Naive thymus-derived CD8-positive, alpha-beta T cell (primary cell): ENCODE measurements around the gene IL20RB. TPM values are rescaled to one million over a fixed set of nuclear protein-coding genes. Genes with fewer than 3 reads are reported as not detected.
A peak's percentile ranks its signal among the peaks of the same experiment; 100 is the strongest.

Experiments used
- ATAC-seq, 2 donors: fragments of 150-1000 bp; cut with Tn5 transposase in 1 of 2; sonication (Bioruptor Pico), chemical (Tn5 transposase) in 1 of 2; 1 replicate in 1 of 2; 2 replicates in 1 of 2; pipeline ENCODE4 v1.10.0; 2021; ENCODE audit warnings: mild to moderate bottlenecking in 2 of 2, moderate library complexity in 2 of 2
- POLR2A ChIA-PET: fragments of 350-600 bp; sonication (Branson Sonifier 250); formaldehyde crosslinking; loops from one replicate; lab custom pipeline; 2021; ENCODE audit warnings: antibody characterized with exemption; lab: Charles Lee
- DNase-seq, 10 donors: peaks; one replicate each; pipeline versions ENCODE4 v3.0.0 to v3.0.0-alpha.2; 2020 to 2022
- H3K27ac Mint-ChIP-seq, 10 donors: one replicate each; pipeline ENCODE4 v1.8.0; 2020 to 2022; ENCODE audit warnings: mild to moderate bottlenecking in 10 of 10, mixed read lengths in 10 of 10, moderate library complexity in 4 of 10, inconsistent platforms in 1 of 10
- H3K27me3 Mint-ChIP-seq, 5 donors: one replicate each; pipeline ENCODE4 v1.8.0; 2021 to 2022; ENCODE audit warnings: mixed read lengths in 5 of 5
- H3K36me3 Mint-ChIP-seq, 3 donors: one replicate each; pipeline ENCODE4 v1.8.0; 2020 to 2022; ENCODE audit warnings: mixed read lengths in 3 of 3, mild to moderate bottlenecking in 2 of 3, inconsistent platforms in 1 of 3
- H3K4me1 Mint-ChIP-seq, 4 donors: one replicate each; pipeline ENCODE4 v1.8.0; 2021 to 2022; ENCODE audit warnings: mixed read lengths in 4 of 4
- H3K4me3 Mint-ChIP-seq, 10 donors: one replicate each; pipeline ENCODE4 v1.8.0; 2020 to 2022; ENCODE audit warnings: mild to moderate bottlenecking in 10 of 10, mixed read lengths in 10 of 10, moderate library complexity in 6 of 10, inconsistent platforms in 1 of 10
- H3K9me3 Mint-ChIP-seq, 9 donors: one replicate each; pipeline ENCODE4 v1.8.0; 2020 to 2022; ENCODE audit warnings: mixed read lengths in 9 of 9, mild to moderate bottlenecking in 3 of 9, inconsistent platforms in 1 of 9, moderate library complexity in 1 of 9
- polyA plus RNA-seq, 3 donors: library from polyadenylated mRNA; unstranded; fragments of 300-500 nt; fragmentation: Illumina TruSeq; gene quantifications; one replicate each; pipeline ENCODE4 v1.2.3, GENCODE V29; 2021
- total RNA-seq, 8 experiments: library from RNA in 2 of 8; stranded (reverse) in 2 of 8; gene quantifications; one replicate each; pipeline ENCODE4 v1.2.3 and lab custom pipeline; 2021 to 2026

The IL20RB gene
- total and polyA plus RNA-seq, 5 experiments from 2014 or later = 0.68 to 3.9 (median 3.6) TPM; not detected in 2

GRCh38 chr3:136947477-136947876, 10.3 kb upstream of the IL20RB start:
- no peak for ATAC-seq
- no peak for DNase-seq
- H3K27ac Mint-ChIP-seq = peak overlapping the region in 4 of 10 donors; percentile 20 to 71 (median 27)
- POLR2A ChIA-PET = interaction anchor here (0.6 kb wide), 1 partner anchor 9 kb away, joined by 3 read pairs; no protein-coding TSS in a partner anchor
- peaks cover 17 to 42% (median 32%) of the 10 kb centered on the region in 4 donors for H3K4me1 Mint-ChIP-seq
- H3K27me3 Mint-ChIP-seq = no peaks in the 10 kb centered on the region
- H3K9me3 Mint-ChIP-seq = no peaks in the 10 kb centered on the region
- peaks cover 0 to 40% (median 12%) of the 10 kb centered on the region in 3 donors for H3K36me3 Mint-ChIP-seq
- H3K4me3 Mint-ChIP-seq = no peak overlapping the region

- peaks cover 8 to 35% (median 19%) of the 10 kb centered on the region in 4 donors for H3K4me1 Mint-ChIP-seq
- H3K9me3 Mint-ChIP-seq = no peaks in the 10 kb centered on the region
- H3K27ac Mint-ChIP-seq = peak overlapping the region in 3 of 10 donors; percentile 31 to 71 (median 43)
- peaks cover 0 to 36% (median 12%) of the 10 kb centered on the region in 3 donors for H3K36me3 Mint-ChIP-seq
- DNase-seq (no peak), ATAC-seq (no peak)
- no peak overlapping the region for H3K4me3 Mint-ChIP-seq
- POLR2A ChIA-PET = interaction anchor here (0.6 kb wide), 1 partner anchor 601 kb away, joined by 3 read pairs; no protein-coding TSS in a partner anchor
- no peaks in the 10 kb centered on the region for H3K27me3 Mint-ChIP-seq
Observed at GRCh38 chr3:136949146-136949545, 8.6 kb upstream of the IL20RB start.

GRCh38 chr3:136949708-136950107, 8.1 kb upstream of the IL20RB start:
- Mint-ChIP-seq H3K27ac (no peak overlapping the region), H3K27me3 (no peaks in the 10 kb centered on the region), H3K4me3 (no peak overlapping the region), H3K36me3 (peaks cover 0 to 33% (median 12%) of the 10 kb centered on the region in 3 donors), H3K4me1 (peaks cover 10 to 36% (median 24%) of the 10 kb centered on the region in 4 donors), H3K9me3 (no peaks in the 10 kb centered on the region)
- POLR2A ChIA-PET = no interaction called here
- no peak for DNase-seq
- ATAC-seq = no peak

- H3K27ac Mint-ChIP-seq = no peak overlapping the region
- no peak for DNase-seq
- no peak overlapping the region for H3K4me3 Mint-ChIP-seq
- H3K36me3 Mint-ChIP-seq = peaks cover 0 to 29% (median 9%) of the 10 kb centered on the region in 3 donors
- no peak for ATAC-seq
- H3K4me1 Mint-ChIP-seq = peaks cover 18 to 44% (median 33%) of the 10 kb centered on the region in 4 donors
- POLR2A ChIA-PET = no interaction called here
- no peaks in the 10 kb centered on the region for H3K27me3 Mint-ChIP-seq
- H3K9me3 Mint-ChIP-seq = no peaks in the 10 kb centered on the region
Observed at GRCh38 chr3:136950623-136951022, 7.2 kb upstream of the IL20RB start.

- Mint-ChIP-seq H3K36me3 (peaks cover 0 to 15% (median 0%) of the 10 kb centered on the region in 3 donors), H3K27me3 (no peaks in the 10 kb centered on the region), H3K9me3 (no peaks in the 10 kb centered on the region), H3K27ac (peak overlapping the region in 1 of 10 donors; percentile 47), H3K4me1 (peaks cover 16 to 40% (median 32%) of the 10 kb centered on the region in 4 donors), H3K4me3 (no peak overlapping the region)
- DNase-seq = no peak
- no peak for ATAC-seq
- POLR2A ChIA-PET = no interaction called here
Observed at GRCh38 chr3:136952292-136952691, 5.5 kb upstream of the IL20RB start.

GRCh38 chr3:136954251-136954650, 3.5 kb upstream of the IL20RB start:
- H3K27me3 Mint-ChIP-seq = no peaks in the 10 kb centered on the region
- peak overlapping the region in 3 of 10 donors; percentile 26 to 53 (median 31) for H3K27ac Mint-ChIP-seq
- ATAC-seq (no peak), DNase-seq (no peak)
- H3K4me1 Mint-ChIP-seq = peaks cover 14 to 31% (median 24%) of the 10 kb centered on the region in 4 donors
- no peak overlapping the region for H3K4me3 Mint-ChIP-seq
- POLR2A ChIA-PET = no interaction called here
- no peaks in the 10 kb centered on the region for H3K9me3 Mint-ChIP-seq
- no peaks in the 10 kb centered on the region for H3K36me3 Mint-ChIP-seq

GRCh38 chr3:136954980-136955780, 2.6 kb upstream of the IL20RB start:
- peak overlapping the region in 1 of 10 donors; percentile 33 for H3K4me3 Mint-ChIP-seq
- no peaks in the 10 kb centered on the region for H3K36me3 Mint-ChIP-seq
- H3K27me3 Mint-ChIP-seq = no peaks in the 10 kb centered on the region
- peaks cover 14 to 31% (median 21%) of the 10 kb centered on the region in 4 donors for H3K4me1 Mint-ChIP-seq
- POLR2A ChIA-PET = interaction anchor here (2.1 kb wide), 1 partner anchor 93 kb away, joined by 7 read pairs; the partner anchor contains the start of gene NCK1
- H3K27ac Mint-ChIP-seq = peak overlapping the region in 9 of 10 donors; percentile 4 to 70 (median 41)
- no peaks in the 10 kb centered on the region for H3K9me3 Mint-ChIP-seq
- ATAC-seq (no peak), DNase-seq (no peak)

- DNase-seq (no peak), ATAC-seq (no peak)
- Mint-ChIP-seq H3K4me3 (no peak overlapping the region), H3K4me1 (peaks cover 17 to 31% (median 18%) of the 10 kb centered on the region in 4 donors), H3K27me3 (no peaks in the 10 kb centered on the region), H3K27ac (peak overlapping the region in 3 of 10 donors; percentile 4 to 62 (median 41)), H3K9me3 (no peaks in the 10 kb centered on the region), H3K36me3 (no peaks in the 10 kb centered on the region)
- POLR2A ChIA-PET = interaction anchor here (2.1 kb wide), 1 partner anchor 94 kb away, joined by 7 read pairs; the partner anchor contains the start of gene NCK1
Observed at GRCh38 chr3:136955813-136956212, 2.0 kb upstream of the IL20RB start.

- no peaks in the 10 kb centered on the region for H3K27me3 Mint-ChIP-seq
Observed at GRCh38 chr3:136956971-136957370, 812 bp upstream of the IL20RB start.

GRCh38 chr3:136958939-136959338, 1.2 kb downstream of the IL20RB start:
- Mint-ChIP-seq H3K9me3 (peaks cover 0 to 1% (median 0%) of the 10 kb centered on the region in 9 donors), H3K27me3 (no peaks in the 10 kb centered on the region), H3K36me3 (no peaks in the 10 kb centered on the region), H3K4me3 (no peak overlapping the region), H3K27ac (peak overlapping the region in 3 of 10 donors; percentile 34 to 73 (median 50)), H3K4me1 (peaks cover 13 to 17% (median 17%) of the 10 kb centered on the region in 4 donors)
- ATAC-seq = no peak
- no peak for DNase-seq
- POLR2A ChIA-PET = no interaction called here

More at GRCh38 chr3:136956971-136957370, 812 bp upstream of the IL20RB start:
- no peak for ATAC-seq
- no peak for DNase-seq
- Mint-ChIP-seq H3K27ac (peak overlapping the region in 1 of 10 donors; percentile 26), H3K4me3 (no peak overlapping the region), H3K4me1 (peaks cover 17 to 25% (median 18%) of the 10 kb centered on the region in 4 donors), H3K9me3 (no peaks in the 10 kb centered on the region), H3K36me3 (no peaks in the 10 kb centered on the region)
- POLR2A ChIA-PET = interaction anchor here (2.1 kb wide), 1 partner anchor 95 kb away, joined by 7 read pairs; the partner anchor contains the start of gene NCK1

- peak overlapping the region in 1 of 10 donors; percentile 73 for H3K27ac Mint-ChIP-seq
- H3K4me1 Mint-ChIP-seq = peaks cover 12 to 14% (median 13%) of the 10 kb centered on the region in 4 donors
- H3K4me3 Mint-ChIP-seq = no peak overlapping the region
- DNase-seq (no peak), ATAC-seq (no peak)
- POLR2A ChIA-PET = no interaction called here
- no peaks in the 10 kb centered on the region for H3K36me3 Mint-ChIP-seq
- peaks cover 0 to 1% (median 0%) of the 10 kb centered on the region in 9 donors for H3K9me3 Mint-ChIP-seq
- no peaks in the 10 kb centered on the region for H3K27me3 Mint-ChIP-seq
Observed at GRCh38 chr3:136959599-136959998, 1.8 kb downstream of the IL20RB start.

- DNase-seq (no peak), ATAC-seq (no peak)
- POLR2A ChIA-PET = interaction anchor here (0.5 kb wide), 1 partner anchor 778 kb away, joined by 3 read pairs; no protein-coding TSS in a partner anchor
- no peaks in the 10 kb centered on the region for H3K27me3 Mint-ChIP-seq
- no peaks in the 10 kb centered on the region for H3K36me3 Mint-ChIP-seq
- H3K9me3 Mint-ChIP-seq = peaks cover 0 to 1% (median 0%) of the 10 kb centered on the region in 9 donors
- peak overlapping the region in 1 of 10 donors; percentile 8 for H3K27ac Mint-ChIP-seq
- H3K4me3 Mint-ChIP-seq = no peak overlapping the region
- peaks cover 0 to 4% (median 1%) of the 10 kb centered on the region in 4 donors for H3K4me1 Mint-ChIP-seq
Observed at GRCh38 chr3:136960838-136961836, 3.4 kb downstream of the IL20RB start.
